Neuronal stem cell (in vitro differentiated cells): Measurements from ENCODE around the gene ATP11A.

Experiments
- DNase-seq: peaks from one replicate; pipeline ENCODE4 v3.0.0-alpha.2; 2013; ENCODE audit warnings: low spot score
- H2AFZ ChIP-seq: one replicate; pipeline ENCODE4 v1.6.1; 2013; ENCODE audit warnings: mild to moderate bottlenecking, low read length, inconsistent platforms
- H2AK5ac ChIP-seq: 2 replicates; pipeline ENCODE4 v1.6.1; 2013; ENCODE audit warnings: low read depth, mild to moderate bottlenecking, inconsistent platforms, low read length, moderate library complexity, mixed read lengths
- H2BK120ac ChIP-seq: 2 replicates; pipeline ENCODE4 v1.6.1; 2013; ENCODE audit warnings: low read depth, mild to moderate bottlenecking, inconsistent platforms, low read length, moderate library complexity, mixed read lengths
- H2BK12ac ChIP-seq: one replicate; pipeline ENCODE4 v1.6.1; 2013; ENCODE audit warnings: low read length, inconsistent platforms
- H2BK15ac ChIP-seq: 2 replicates; pipeline ENCODE4 v1.6.1; 2013; ENCODE audit warnings: mild to moderate bottlenecking, low read length, inconsistent platforms, mixed read lengths
- H2BK5ac ChIP-seq: one replicate; pipeline ENCODE4 v1.6.1; 2013; ENCODE audit warnings: inconsistent platforms, mild to moderate bottlenecking, low read length, moderate library complexity
- H3K14ac ChIP-seq: one replicate; pipeline ENCODE4 v1.6.1; 2013; ENCODE audit warnings: low read length, inconsistent platforms
- H3K18ac ChIP-seq: 2 replicates; pipeline ENCODE4 v1.6.1; 2013; ENCODE audit warnings: low read length, inconsistent platforms
- H3K23ac ChIP-seq: 2 replicates; pipeline ENCODE4 v1.6.1; 2013; ENCODE audit warnings: low read depth, mild to moderate bottlenecking, mixed read lengths, low read length, inconsistent platforms; ENCODE audit not compliant: poor library complexity
- H3K27ac ChIP-seq: replicated peaks from 3 replicates; pipeline ENCODE4 v1.5.1; 2013; ENCODE audit warnings: low read length, inconsistent platforms
- H3K27me3 ChIP-seq, 3 experiments: 2 replicates each; pipeline ENCODE4 v1.6.1; 2013; ENCODE audit warnings: low read length in 3 of 3, mild to moderate bottlenecking in 2 of 3, inconsistent platforms in 1 of 3, low read depth in 1 of 3, mixed read lengths in 1 of 3, moderate library complexity in 1 of 3; ENCODE audit not compliant: control insufficient read depth in 3 of 3, insufficient read depth in 3 of 3
- H3K36me3 ChIP-seq, 2 donors: replicated peaks in 1 of 2; 2 replicates each; pipeline ENCODE4 v1.6.1; 2013; ENCODE audit warnings: low read length in 2 of 2; ENCODE audit not compliant: control insufficient read depth in 2 of 2, insufficient read depth in 2 of 2
- H3K4ac ChIP-seq: 2 replicates; pipeline ENCODE4 v1.6.1; 2013; ENCODE audit warnings: inconsistent platforms, mild to moderate bottlenecking, low read length, moderate library complexity
- H3K4me1 ChIP-seq, 2 donors: 1 replicate in 1 of 2; 2 replicates in 1 of 2; pipeline ENCODE4 v1.6.1; 2013; ENCODE audit warnings: low read length in 2 of 2, low read depth in 1 of 2; ENCODE audit not compliant: control insufficient read depth in 2 of 2, insufficient read depth in 1 of 2
- H3K4me2 ChIP-seq: one replicate; pipeline ENCODE4 v1.6.1; 2013; ENCODE audit warnings: mild to moderate bottlenecking, low read length, inconsistent platforms; ENCODE audit not compliant: insufficient read depth, poor library complexity, severe bottlenecking
- H3K4me3 ChIP-seq, 2 donors: 2 replicates each; pipeline ENCODE4 v1.5.1; 2013; ENCODE audit warnings: low read length in 2 of 2, mild to moderate bottlenecking in 2 of 2, inconsistent platforms in 1 of 2, moderate library complexity in 1 of 2
- H3K79me1 ChIP-seq: one replicate; pipeline ENCODE4 v1.6.1; 2013; ENCODE audit warnings: low read depth, mild to moderate bottlenecking, inconsistent platforms, low read length, moderate library complexity
- H3K9ac ChIP-seq: one replicate; pipeline ENCODE4 v1.6.1; 2013; ENCODE audit warnings: mild to moderate bottlenecking, low read depth, low read length, inconsistent platforms; ENCODE audit not compliant: poor library complexity
- H3K9me3 ChIP-seq, 2 donors: replicated peaks in 1 of 2; 2 replicates each; pipeline versions ENCODE3 to v1.6.1; 2013; ENCODE audit warnings: low read length in 2 of 2, mild to moderate bottlenecking in 2 of 2, inconsistent platforms in 1 of 2, low read depth in 1 of 2, mixed read lengths in 1 of 2, moderate library complexity in 1 of 2; ENCODE audit not compliant: control insufficient read depth in 2 of 2, insufficient read depth in 1 of 2
- H4K8ac ChIP-seq: one replicate; pipeline ENCODE4 v1.6.1; 2013; ENCODE audit warnings: low read depth, mild to moderate bottlenecking, inconsistent platforms, low read length, moderate library complexity
- H4K91ac ChIP-seq: one replicate; pipeline ENCODE4 v1.6.1; 2013; ENCODE audit warnings: low read length, low read depth, mild to moderate bottlenecking, inconsistent platforms; ENCODE audit not compliant: poor library complexity
- WGBS, 2 donors: extraction: QIAGEN DNeasy Blood & Tissue Kit; methylation state at CpG; one replicate each; pipeline ENCODE4 v1.1.7; 2013; ENCODE audit warnings: missing lambda C conversion rate in 2 of 2, mixed read lengths in 1 of 2; ENCODE audit not compliant: insufficient read length in 2 of 2, insufficient replicate concordance in 1 of 2; ENCODE audit errors: extremely low coverage in 2 of 2; 5-methylcytosine and 5-hydroxymethylcytosine counted together

ATP11A gene

GRCh38 chr13:112900226-112900600 lies 210.4 kb downstream of the ATP11A start:
- no peak for DNase-seq
- no peak overlapping the region for H3K4me3 ChIP-seq

GRCh38 chr13:112900691-112901091 lies 210.9 kb downstream of the ATP11A start:
- Histone ChIP-seq H2BK120ac (no peak overlapping the region), H3K36me3 (peaks cover 0 to 30% of the 10 kb centered on the region in 2 donors), H2AFZ (no peak overlapping the region), H3K4me2 (no peak overlapping the region), H3K27me3 (no peaks in the 10 kb centered on the region), H3K4me3 (no peak overlapping the region), H3K18ac (peak overlapping the region; percentile 30), H3K4me1 (peaks cover 0 to 15% of the 10 kb centered on the region in 2 donors), H2BK15ac (no peak overlapping the region), H3K14ac (no peak overlapping the region), H2AK5ac (no peak overlapping the region), H3K4ac (no peak overlapping the region), H2BK5ac (no peak overlapping the region), H3K9me3 (peaks cover 18 to 21% of the 10 kb centered on the region in 2 donors), H3K27ac (no peak overlapping the region), H4K91ac (no peak overlapping the region), H4K8ac (no peak overlapping the region), H3K9ac (peak overlapping the region; percentile 50), H3K79me1 (peaks cover 21% of the 10 kb centered on the region), H3K23ac (no peak overlapping the region), H2BK12ac (no peak overlapping the region)
- DNase-seq = no peak
- no CpG with 5 or more reads among the region's 8 CpGs for WGBS, 2 donors

More at GRCh38 chr13:112900226-112900600, 210.4 kb downstream of the ATP11A start:
- no peak overlapping the region for H3K4me2 ChIP-seq
- no peak overlapping the region for H3K23ac ChIP-seq
- no peak overlapping the region for H2BK12ac ChIP-seq
- H3K9me3 ChIP-seq = peaks cover 13 to 18% of the 10 kb centered on the region in 2 donors
- H4K91ac ChIP-seq = no peak overlapping the region
- H3K4ac ChIP-seq = no peak overlapping the region
- no peak overlapping the region for H2BK120ac ChIP-seq
- H3K27ac ChIP-seq = no peak overlapping the region
- H2AK5ac ChIP-seq = no peak overlapping the region
- no peak overlapping the region for H3K18ac ChIP-seq
- no peak overlapping the region for H2BK15ac ChIP-seq
- peaks cover 0 to 30% of the 10 kb centered on the region in 2 donors for H3K36me3 ChIP-seq
- H3K14ac ChIP-seq = no peak overlapping the region
- no CpG with 5 or more reads among the region's 9 CpGs for WGBS, 2 donors
- H4K8ac ChIP-seq = no peak overlapping the region
- H2BK5ac ChIP-seq = no peak overlapping the region
- H3K27me3 ChIP-seq = no peaks in the 10 kb centered on the region
- peaks cover 24% of the 10 kb centered on the region for H3K79me1 ChIP-seq
- peaks cover 3 to 17% of the 10 kb centered on the region in 2 donors for H3K4me1 ChIP-seq
- no peak overlapping the region for H2AFZ ChIP-seq
- H3K9ac ChIP-seq = no peak overlapping the region

- Histone ChIP-seq H3K4me1 (peaks cover 0 to 18% of the 10 kb centered on the region in 2 donors), H3K23ac (no peak overlapping the region), H2AFZ (no peak overlapping the region), H3K18ac (no peak overlapping the region), H4K91ac (no peak overlapping the region), H3K79me1 (peaks cover 15% of the 10 kb centered on the region), H2BK12ac (no peak overlapping the region), H3K9me3 (peaks cover 19 to 21% of the 10 kb centered on the region in 2 donors), H3K4me2 (no peak overlapping the region), H3K27ac (no peak overlapping the region), H2BK120ac (no peak overlapping the region), H3K9ac (no peak overlapping the region), H3K4me3 (no peak overlapping the region), H3K4ac (no peak overlapping the region), H2AK5ac (no peak overlapping the region), H3K27me3 (no peaks in the 10 kb centered on the region), H3K14ac (no peak overlapping the region), H4K8ac (no peak overlapping the region), H3K36me3 (peaks cover 0 to 29% of the 10 kb centered on the region in 2 donors), H2BK15ac (no peak overlapping the region), H2BK5ac (no peak overlapping the region)
- DNase-seq = no peak
- no CpG with 5 or more reads among the region's 14 CpGs for WGBS, 2 donors
Observed at GRCh38 chr13:112902101-112902651, 212.3 kb downstream of the ATP11A start.

GRCh38 chr13:112902669-112903068 lies 212.8 kb downstream of the ATP11A start:
- Histone ChIP-seq H3K4me2 (no peak overlapping the region), H3K27ac (no peak overlapping the region), H3K4ac (no peak overlapping the region), H3K27me3 (no peaks in the 10 kb centered on the region), H2AK5ac (no peak overlapping the region), H2BK5ac (no peak overlapping the region), H3K79me1 (peaks cover 15% of the 10 kb centered on the region), H3K36me3 (peaks cover 0 to 26% of the 10 kb centered on the region in 2 donors), H3K23ac (no peak overlapping the region), H2BK15ac (no peak overlapping the region), H3K14ac (no peak overlapping the region), H3K4me3 (no peak overlapping the region), H2BK120ac (no peak overlapping the region), H3K9me3 (peaks cover 19 to 21% of the 10 kb centered on the region in 2 donors), H3K18ac (no peak overlapping the region), H2BK12ac (no peak overlapping the region), H4K91ac (no peak overlapping the region), H3K9ac (no peak overlapping the region), H3K4me1 (peaks cover 0 to 21% of the 10 kb centered on the region in 2 donors), H4K8ac (no peak overlapping the region), H2AFZ (no peak overlapping the region)
- no CpG with 5 or more reads among the region's 2 CpGs for WGBS, 2 donors
- no peak for DNase-seq
